ENCODE data around the gene PADI4.
"Not testable (repeated sequence)": the region's sequence is repeated elsewhere in the genome, so short reads cannot be mapped to it uniquely, and the experiment has no call there.

DNA sequence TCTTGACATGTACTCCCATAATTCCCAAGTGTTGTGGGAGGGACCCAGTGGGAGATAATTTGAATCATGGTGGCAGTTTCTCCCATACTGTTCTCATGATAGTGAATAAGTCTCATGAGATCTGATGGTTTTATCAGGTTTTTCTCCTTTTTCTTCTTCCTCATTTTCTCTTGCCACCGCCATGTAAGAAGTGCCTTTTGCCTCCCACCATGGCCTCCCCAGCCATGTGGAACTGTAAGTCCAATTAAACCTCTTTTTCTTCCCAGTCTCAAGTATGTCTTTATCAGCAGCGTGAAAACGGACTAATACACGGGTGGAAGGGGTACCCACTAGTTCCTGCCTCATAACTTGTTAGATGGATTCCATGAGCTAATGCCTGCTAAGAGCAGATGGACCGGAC lies 37.5 kb downstream of the PADI4 start:
- not testable (repeated sequence) for TF ChIP-seq CTCF (IDR thresholded peaks at IDR 0.05; ENCODE audit: low read depth, low read length, missing input control); MAX (IDR thresholded peaks at IDR 0.05); TAF1 (conservative IDR thresholded peaks at IDR 0.05); RAD21 (IDR thresholded peaks at IDR 0.05); ZBTB33 (IDR thresholded peaks at IDR 0.05); SP1 (IDR thresholded peaks at IDR 0.05); YY1 (IDR thresholded peaks at IDR 0.05)
- TF ChIP-seq, protein P1, sequence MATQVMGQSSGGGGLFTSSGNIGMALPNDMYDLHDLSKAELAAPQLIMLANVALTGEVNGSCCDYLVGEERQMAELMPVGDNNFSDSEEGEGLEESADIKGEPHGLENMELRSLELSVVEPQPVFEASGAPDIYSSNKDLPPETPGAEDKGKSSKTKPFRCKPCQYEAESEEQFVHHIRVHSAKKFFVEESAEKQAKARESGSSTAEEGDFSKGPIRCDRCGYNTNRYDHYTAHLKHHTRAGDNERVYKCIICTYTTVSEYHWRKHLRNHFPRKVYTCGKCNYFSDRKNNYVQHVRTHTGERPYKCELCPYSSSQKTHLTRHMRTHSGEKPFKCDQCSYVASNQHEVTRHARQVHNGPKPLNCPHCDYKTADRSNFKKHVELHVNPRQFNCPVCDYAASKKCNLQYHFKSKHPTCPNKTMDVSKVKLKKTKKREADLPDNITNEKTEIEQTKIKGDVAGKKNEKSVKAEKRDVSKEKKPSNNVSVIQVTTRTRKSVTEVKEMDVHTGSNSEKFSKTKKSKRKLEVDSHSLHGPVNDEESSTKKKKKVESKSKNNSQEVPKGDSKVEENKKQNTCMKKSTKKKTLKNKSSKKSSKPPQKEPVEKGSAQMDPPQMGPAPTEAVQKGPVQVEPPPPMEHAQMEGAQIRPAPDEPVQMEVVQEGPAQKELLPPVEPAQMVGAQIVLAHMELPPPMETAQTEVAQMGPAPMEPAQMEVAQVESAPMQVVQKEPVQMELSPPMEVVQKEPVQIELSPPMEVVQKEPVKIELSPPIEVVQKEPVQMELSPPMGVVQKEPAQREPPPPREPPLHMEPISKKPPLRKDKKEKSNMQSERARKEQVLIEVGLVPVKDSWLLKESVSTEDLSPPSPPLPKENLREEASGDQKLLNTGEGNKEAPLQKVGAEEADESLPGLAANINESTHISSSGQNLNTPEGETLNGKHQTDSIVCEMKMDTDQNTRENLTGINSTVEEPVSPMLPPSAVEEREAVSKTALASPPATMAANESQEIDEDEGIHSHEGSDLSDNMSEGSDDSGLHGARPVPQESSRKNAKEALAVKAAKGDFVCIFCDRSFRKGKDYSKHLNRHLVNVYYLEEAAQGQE (IDR thresholded peaks at IDR 0.05) = not testable (repeated sequence)
